OCI-LY7 (cell line): ENCODE measurements around the gene SFXN5. TPM values are rescaled to one million over a fixed set of nuclear protein-coding genes. Genes with fewer than 3 reads are reported as not detected.

Experiments
- BruUV-seq: library from RNA; stranded (reverse); fragments of 400-500 nt; replicated peaks from 2 replicates; lab custom pipeline; 2021; lab: Mats Ljungman, UMichigan
- CTCF ChIA-PET: fragments of 300-600 bp; sonication (Branson Sonifier 250); formaldehyde crosslinking; loops from one replicate; lab custom pipeline; 2022; ENCODE audit warnings: antibody characterized with exemption; ENCODE audit not compliant: unreplicated experiment; lab: Charles Lee
- POLR2A ChIA-PET: fragments of 300-600 bp; sonication (Branson Sonifier 250); formaldehyde crosslinking; loops from one replicate; lab custom pipeline; 2022; ENCODE audit warnings: antibody characterized with exemption; lab: Charles Lee
- DNase-seq: peaks from one replicate; pipeline ENCODE4 v3.0.0-alpha.2; 2015; ENCODE audit warnings: low spot score
- H2AFZ ChIP-seq: fragments of 200-600 bp; sonication (generic), shearing (Covaris generic); 2 replicates; pipeline ENCODE4 v1.6.1; 2014; ENCODE audit warnings: mild to moderate bottlenecking, antibody characterized with exemption, low read length, moderate library complexity
- H3K27ac ChIP-seq: fragments of 200-600 bp; sonication (generic); 2 replicates; pipeline ENCODE4 v1.5.1; 2014; ENCODE audit warnings: mixed run types, low read depth, mild to moderate bottlenecking, moderate library complexity, low read length, inconsistent platforms; ENCODE audit not compliant: poor library complexity, severe bottlenecking
- H3K36me3 ChIP-seq: fragments of 200-600 bp; sonication (generic); 2 replicates; pipeline ENCODE4 v1.6.1; 2014; ENCODE audit warnings: mild to moderate bottlenecking, antibody characterized with exemption, low read length, moderate library complexity, mixed read lengths; ENCODE audit not compliant: insufficient read depth
- H3K4me1 ChIP-seq: fragments of 200-600 bp; sonication (generic); 2 replicates; pipeline ENCODE4 v1.5.1; 2014; ENCODE audit warnings: mild to moderate bottlenecking, low read length; ENCODE audit not compliant: insufficient read depth, poor library complexity, severe bottlenecking
- H3K4me2 ChIP-seq: fragments of 200-600 bp; sonication (generic); 2 replicates; pipeline ENCODE4 v1.6.1; 2014; ENCODE audit warnings: mild to moderate bottlenecking, low read length
- H3K4me3 ChIP-seq: fragments of 200-600 bp; sonication (generic); 2 replicates; pipeline ENCODE4 v1.5.1; 2014; ENCODE audit warnings: mild to moderate bottlenecking, low read depth, low read length; ENCODE audit not compliant: poor library complexity, severe bottlenecking
- H3K79me2 ChIP-seq: fragments of 200-600 bp; sonication (generic); 2 replicates; pipeline ENCODE4 v1.6.1; 2016; ENCODE audit warnings: low read depth, mild to moderate bottlenecking, low read length, moderate library complexity, mixed read lengths; ENCODE audit not compliant: insufficient read depth
- H3K9me2 ChIP-seq: fragments of 200-600 bp; sonication (generic); 2 replicates; pipeline ENCODE4 v1.6.1; 2016; ENCODE audit warnings: mild to moderate bottlenecking, low read length, mixed read lengths; ENCODE audit not compliant: insufficient read depth
- H3K9me3 ChIP-seq: fragments of 200-600 bp; sonication (generic); 2 replicates; pipeline ENCODE4 v1.6.1; 2014; ENCODE audit warnings: mild to moderate bottlenecking, mixed run types, low read length, mixed read lengths
- H4K20me1 ChIP-seq: fragments of 200-600 bp; sonication (generic); 2 replicates; pipeline ENCODE4 v1.6.1; 2014; ENCODE audit warnings: mild to moderate bottlenecking, antibody characterized with exemption, low read length, moderate library complexity, mixed read lengths; ENCODE audit not compliant: insufficient read depth
- EZH2phosphoT487 ChIP-seq: fragments of 200-600 bp; sonication (generic); IDR thresholded peaks from 2 replicates; pipeline ENCODE4 v1.6.1; 2018; ENCODE audit warnings: low read depth, borderline replicate concordance, mild to moderate bottlenecking, mixed run types, antibody characterized with exemption, low read length, moderate library complexity, mixed read lengths
- intact Hi-C: fragments of 100-400 bp; cut with micrococcal nuclease; formaldehyde crosslinking; loops from one replicate; pipeline ENCODE4 v1.10.0; 2022; ENCODE audit not compliant: unreplicated experiment
- total RNA-seq, 2 experiments: library from RNA; depleted of rRNA in 1 of 2; stranded (reverse); fragments of >200 nt in 1 of 2; shearing (Covaris generic) in 1 of 2; gene quantifications; 2 replicates each; pipeline ENCODE4 v1.2.3, GENCODE V29; 2014 to 2022
- TF ChIP-seq, protein P1 (sequence below): fragments of 200-600 bp; sonication (generic); conservative IDR thresholded peaks from 2 replicates; pipeline ENCODE4 v1.5.1; 2014; ENCODE audit warnings: mild to moderate bottlenecking, antibody characterized with exemption, low read length, moderate library complexity, mixed read lengths

Gene SFXN5
- total RNA-seq, 2 experiments from 2014 or later: 4.5 to 10.5 TPM

DNA sequence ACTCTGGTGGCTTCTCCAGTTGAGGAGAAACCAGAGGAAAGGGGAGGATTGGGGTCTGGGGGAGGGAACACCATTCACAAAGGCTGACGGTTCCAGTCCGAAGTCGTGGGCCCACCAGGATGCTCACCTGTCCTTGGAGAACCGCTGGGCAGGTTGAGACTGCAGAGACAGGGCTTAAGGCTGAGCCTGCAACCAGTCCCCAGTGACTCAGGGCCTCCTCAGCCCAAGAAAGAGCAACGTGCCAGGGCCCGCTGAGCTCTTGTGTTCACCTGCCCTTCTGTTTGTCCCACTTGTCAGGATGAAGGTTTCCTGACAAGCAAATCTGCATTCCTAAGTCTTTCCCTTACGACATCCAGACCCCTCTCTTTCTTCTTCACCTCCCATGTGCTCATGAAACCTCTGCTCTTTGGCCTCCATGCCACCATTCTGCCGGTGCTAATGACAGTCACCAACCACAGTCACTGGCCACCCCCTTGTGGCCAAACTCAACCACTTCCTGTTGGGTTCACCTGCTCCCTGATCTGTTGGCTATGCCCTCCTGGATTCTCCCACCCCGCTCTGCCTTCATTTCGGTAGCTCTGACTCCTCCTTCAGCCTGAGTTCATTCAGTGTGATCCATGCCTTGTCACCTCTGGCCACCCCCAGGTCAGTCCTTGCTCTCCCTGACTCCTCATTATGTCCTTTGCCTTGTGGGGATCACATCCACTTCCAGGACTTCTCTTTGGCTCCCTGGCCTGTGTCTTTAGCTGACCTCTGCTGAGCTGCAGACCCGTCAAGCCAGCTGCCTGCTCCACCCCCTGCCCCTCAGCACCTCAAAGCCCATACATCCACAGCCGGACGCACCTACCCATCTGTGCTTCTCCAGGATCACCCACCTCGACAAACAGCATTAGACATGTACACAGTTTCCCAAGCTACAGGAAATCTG, 136.6 kb downstream of the SFXN5 start:
- H4K20me1 ChIP-seq: no peaks in the 10 kb centered on the region
- no peak overlapping the region for H3K27ac ChIP-seq
- H2AFZ ChIP-seq: no peak overlapping the region
- no peaks in the 10 kb centered on the region for H3K9me2 ChIP-seq
- no peak overlapping the region for H3K4me3 ChIP-seq
- TF ChIP-seq EZH2phosphoT487: no peak
- TF ChIP-seq, protein P1, sequence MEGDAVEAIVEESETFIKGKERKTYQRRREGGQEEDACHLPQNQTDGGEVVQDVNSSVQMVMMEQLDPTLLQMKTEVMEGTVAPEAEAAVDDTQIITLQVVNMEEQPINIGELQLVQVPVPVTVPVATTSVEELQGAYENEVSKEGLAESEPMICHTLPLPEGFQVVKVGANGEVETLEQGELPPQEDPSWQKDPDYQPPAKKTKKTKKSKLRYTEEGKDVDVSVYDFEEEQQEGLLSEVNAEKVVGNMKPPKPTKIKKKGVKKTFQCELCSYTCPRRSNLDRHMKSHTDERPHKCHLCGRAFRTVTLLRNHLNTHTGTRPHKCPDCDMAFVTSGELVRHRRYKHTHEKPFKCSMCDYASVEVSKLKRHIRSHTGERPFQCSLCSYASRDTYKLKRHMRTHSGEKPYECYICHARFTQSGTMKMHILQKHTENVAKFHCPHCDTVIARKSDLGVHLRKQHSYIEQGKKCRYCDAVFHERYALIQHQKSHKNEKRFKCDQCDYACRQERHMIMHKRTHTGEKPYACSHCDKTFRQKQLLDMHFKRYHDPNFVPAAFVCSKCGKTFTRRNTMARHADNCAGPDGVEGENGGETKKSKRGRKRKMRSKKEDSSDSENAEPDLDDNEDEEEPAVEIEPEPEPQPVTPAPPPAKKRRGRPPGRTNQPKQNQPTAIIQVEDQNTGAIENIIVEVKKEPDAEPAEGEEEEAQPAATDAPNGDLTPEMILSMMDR: peak; percentile 43; the same call in 1 of the 2 replicates
- H3K4me2 ChIP-seq: no peak overlapping the region
- intact Hi-C loops: no loop called here
- ChIA-PET POLR2A (no interaction called here), CTCF (interaction anchor here (0.6 kb wide), 2 partner anchors 49 to 243 kb away, joined by 3 to 4 read pairs; no protein-coding TSS in a partner anchor)
- no peaks in the 10 kb centered on the region for H3K79me2 ChIP-seq
- H3K4me1 ChIP-seq: no peaks in the 10 kb centered on the region
- peak; percentile 18 for DNase-seq
- no peaks in the 10 kb centered on the region for H3K36me3 ChIP-seq
- H3K9me3 ChIP-seq: no peaks in the 10 kb centered on the region
- BruUV-seq: no TSS peak

DNA sequence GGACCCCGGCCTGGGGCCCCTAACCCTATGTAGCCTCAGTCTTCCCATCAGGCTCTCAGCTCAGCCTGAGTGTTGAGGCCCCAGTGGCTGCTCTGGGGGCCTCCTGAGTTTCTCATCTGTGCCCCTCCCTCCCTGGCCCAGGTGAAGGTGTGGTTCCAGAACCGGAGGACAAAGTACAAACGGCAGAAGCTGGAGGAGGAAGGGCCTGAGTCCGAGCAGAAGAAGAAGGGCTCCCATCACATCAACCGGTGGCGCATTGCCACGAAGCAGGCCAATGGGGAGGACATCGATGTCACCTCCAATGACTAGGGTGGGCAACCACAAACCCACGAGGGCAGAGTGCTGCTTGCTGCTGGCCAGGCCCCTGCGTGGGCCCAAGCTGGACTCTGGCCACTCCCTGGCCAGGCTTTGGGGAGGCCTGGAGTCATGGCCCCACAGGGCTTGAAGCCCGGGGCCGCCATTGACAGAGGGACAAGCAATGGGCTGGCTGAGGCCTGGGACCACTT, 137.8 kb downstream of the SFXN5 start:
- Histone ChIP-seq H3K4me1 (no peaks in the 10 kb centered on the region), H3K4me2 (no peak overlapping the region), H3K9me3 (no peaks in the 10 kb centered on the region), H2AFZ (no peak overlapping the region), H3K9me2 (no peaks in the 10 kb centered on the region), H3K79me2 (no peaks in the 10 kb centered on the region), H3K36me3 (no peaks in the 10 kb centered on the region), H3K27ac (no peak overlapping the region), H4K20me1 (no peaks in the 10 kb centered on the region), H3K4me3 (no peak overlapping the region)
- CTCF ChIA-PET: no interaction called here
- no peak for DNase-seq
- POLR2A ChIA-PET: no interaction called here
- TF ChIP-seq, protein P1: no peak
- no peak for TF ChIP-seq EZH2phosphoT487
- intact Hi-C loops: no loop called here
- BruUV-seq: no TSS peak

DNA sequence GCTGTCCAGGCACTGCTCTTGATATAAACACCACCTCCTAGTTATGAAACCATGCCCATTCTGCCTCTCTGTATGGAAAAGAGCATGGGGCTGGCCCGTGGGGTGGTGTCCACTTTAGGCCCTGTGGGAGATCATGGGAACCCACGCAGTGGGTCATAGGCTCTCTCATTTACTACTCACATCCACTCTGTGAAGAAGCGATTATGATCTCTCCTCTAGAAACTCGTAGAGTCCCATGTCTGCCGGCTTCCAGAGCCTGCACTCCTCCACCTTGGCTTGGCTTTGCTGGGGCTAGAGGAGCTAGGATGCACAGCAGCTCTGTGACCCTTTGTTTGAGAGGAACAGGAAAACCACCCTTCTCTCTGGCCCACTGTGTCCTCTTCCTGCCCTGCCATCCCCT, 138.3 kb downstream of the SFXN5 start:
- Histone ChIP-seq H2AFZ (no peak overlapping the region), H3K9me3 (no peaks in the 10 kb centered on the region), H3K4me3 (no peak overlapping the region), H3K9me2 (no peaks in the 10 kb centered on the region), H3K79me2 (no peaks in the 10 kb centered on the region), H3K4me2 (no peak overlapping the region), H3K36me3 (no peaks in the 10 kb centered on the region), H4K20me1 (no peaks in the 10 kb centered on the region), H3K27ac (no peak overlapping the region), H3K4me1 (no peaks in the 10 kb centered on the region)
- no peak for DNase-seq
- no TSS peak for BruUV-seq
- intact Hi-C loops: no loop called here
- POLR2A ChIA-PET: no interaction called here
- no peak for TF ChIP-seq EZH2phosphoT487
- CTCF ChIA-PET: no interaction called here
